ENCODE measurements around the gene POU2F1. TPM values are rescaled to one million over a fixed set of nuclear protein-coding genes. Genes with fewer than 3 reads are reported as not detected.

POU2F1 gene
- total RNA-seq, 1 experiment from 2014 or later = 11.6 TPM

- POLR2A ChIA-PET = no interaction called here
- H3K9me3 Mint-ChIP-seq (ENCODE audit: unreplicated experiment) = no peaks in the 10 kb centered on the region
- BruUV-seq (replicated peaks) = no TSS peak
These were observed 23.0 kb upstream of the POU2F1 start for GRCh38 chr1:167197692-167198091.

GRCh38 chr1:167198518-167199133 lies 22.1 kb upstream of the POU2F1 start:
- Mint-ChIP-seq H3K4me1 (ENCODE audit: insufficient read depth, unreplicated experiment) (peaks cover 15% of the 10 kb centered on the region), H3K27ac (ENCODE audit: low read depth, unreplicated experiment) (no peak overlapping the region), H3K36me3 (ENCODE audit: insufficient read depth, unreplicated experiment) (no peaks in the 10 kb centered on the region), H3K9me3 (ENCODE audit: unreplicated experiment) (no peaks in the 10 kb centered on the region), H3K4me3 (ENCODE audit: unreplicated experiment) (no peak overlapping the region), H3K27me3 (ENCODE audit: insufficient read depth, unreplicated experiment) (no peaks in the 10 kb centered on the region)
- no TSS peak for BruUV-seq (replicated peaks)
- POLR2A ChIA-PET = interaction anchor here (0.6 to 0.7 kb wide), 2 partner anchors 78 to 174 kb away, joined by 3 to 4 read pairs; no protein-coding TSS in a partner anchor
- DNase-seq (ENCODE audit: unreplicated experiment) = no peak
- TF ChIP-seq CTCF (IDR thresholded peaks at IDR 0.05; ENCODE audit: unreplicated experiment) = no peak
- intact Hi-C loops (cut with micrococcal nuclease) = no loop called here
- CTCF ChIA-PET = interaction anchor here (0.6 to 1.6 kb wide), 5 partner anchors 9 to 224 kb away, joined by 3 to 11 read pairs (median 3); partner anchors contain the start of gene POU2F1

More at GRCh38 chr1:167197692-167198091, 23.0 kb upstream of the POU2F1 start:
- H3K36me3 Mint-ChIP-seq (ENCODE audit: insufficient read depth, unreplicated experiment) = no peaks in the 10 kb centered on the region
- TF ChIP-seq CTCF (IDR thresholded peaks at IDR 0.05; ENCODE audit: unreplicated experiment) = no peak
- intact Hi-C loops (cut with micrococcal nuclease) = no loop called here
- CTCF ChIA-PET = no interaction called here
- peaks cover 15% of the 10 kb centered on the region for H3K4me1 Mint-ChIP-seq (ENCODE audit: insufficient read depth, unreplicated experiment)
- H3K4me3 Mint-ChIP-seq (ENCODE audit: unreplicated experiment) = no peak overlapping the region
- DNase-seq (ENCODE audit: unreplicated experiment) = no peak
- no peak overlapping the region for H3K27ac Mint-ChIP-seq (ENCODE audit: low read depth, unreplicated experiment)
- no peaks in the 10 kb centered on the region for H3K27me3 Mint-ChIP-seq (ENCODE audit: insufficient read depth, unreplicated experiment)

- ChIA-PET POLR2A (interaction anchor here (0.7 kb wide), 1 partner anchor 173 kb away, joined by 3 read pairs; no protein-coding TSS in a partner anchor), CTCF (interaction anchor here (0.8 to 1.6 kb wide), 5 partner anchors 8 to 71 kb away, joined by 3 to 11 read pairs (median 3); partner anchors contain the start of gene POU2F1)
- BruUV-seq (replicated peaks) = no TSS peak
- Mint-ChIP-seq H3K4me1 (ENCODE audit: insufficient read depth, unreplicated experiment) (peaks cover 15% of the 10 kb centered on the region), H3K4me3 (ENCODE audit: unreplicated experiment) (no peak overlapping the region), H3K9me3 (ENCODE audit: unreplicated experiment) (no peaks in the 10 kb centered on the region), H3K27me3 (ENCODE audit: insufficient read depth, unreplicated experiment) (no peaks in the 10 kb centered on the region), H3K36me3 (ENCODE audit: insufficient read depth, unreplicated experiment) (no peaks in the 10 kb centered on the region), H3K27ac (ENCODE audit: low read depth, unreplicated experiment) (no peak overlapping the region)
- DNase-seq (ENCODE audit: unreplicated experiment) = no peak
- no peak for TF ChIP-seq CTCF (IDR thresholded peaks at IDR 0.05; ENCODE audit: unreplicated experiment)
- intact Hi-C loops (cut with micrococcal nuclease) = no loop called here
These were observed 21.0 kb upstream of the POU2F1 start for GRCh38 chr1:167199656-167200055.

GRCh38 chr1:167200272-167200671 lies 20.4 kb upstream of the POU2F1 start:
- TF ChIP-seq CTCF (IDR thresholded peaks at IDR 0.05; ENCODE audit: unreplicated experiment) = no peak
- BruUV-seq (replicated peaks) = no TSS peak
- no peak for DNase-seq (ENCODE audit: unreplicated experiment)

More at GRCh38 chr1:167200272-167200671, 20.4 kb upstream of the POU2F1 start:
- intact Hi-C loops (cut with micrococcal nuclease) = no loop called here
- H3K4me1 Mint-ChIP-seq (ENCODE audit: insufficient read depth, unreplicated experiment) = peaks cover 17% of the 10 kb centered on the region
- no peaks in the 10 kb centered on the region for H3K36me3 Mint-ChIP-seq (ENCODE audit: insufficient read depth, unreplicated experiment)
- no peaks in the 10 kb centered on the region for H3K27me3 Mint-ChIP-seq (ENCODE audit: insufficient read depth, unreplicated experiment)
- ChIA-PET POLR2A (no interaction called here), CTCF (interaction anchor here (0.6 to 1.5 kb wide), 3 partner anchors 20 to 378 kb away, joined by 3 to 6 read pairs (median 5); partner anchors contain the start of gene POU2F1)
- H3K9me3 Mint-ChIP-seq (ENCODE audit: unreplicated experiment) = no peaks in the 10 kb centered on the region
- H3K4me3 Mint-ChIP-seq (ENCODE audit: unreplicated experiment) = no peak overlapping the region
- no peak overlapping the region for H3K27ac Mint-ChIP-seq (ENCODE audit: low read depth, unreplicated experiment)
